HG02642 (cell line): ENCODE results near the gene TAP1.

Source experiments
- ATAC-seq: cut with Tn5 transposase; IDR thresholded peaks from one replicate; pipeline ENCODE4 v1.9.1; 2021; ENCODE audit warnings: mild to moderate bottlenecking; ENCODE audit not compliant: unreplicated experiment, poor library complexity

The TAP1 gene

DNA sequence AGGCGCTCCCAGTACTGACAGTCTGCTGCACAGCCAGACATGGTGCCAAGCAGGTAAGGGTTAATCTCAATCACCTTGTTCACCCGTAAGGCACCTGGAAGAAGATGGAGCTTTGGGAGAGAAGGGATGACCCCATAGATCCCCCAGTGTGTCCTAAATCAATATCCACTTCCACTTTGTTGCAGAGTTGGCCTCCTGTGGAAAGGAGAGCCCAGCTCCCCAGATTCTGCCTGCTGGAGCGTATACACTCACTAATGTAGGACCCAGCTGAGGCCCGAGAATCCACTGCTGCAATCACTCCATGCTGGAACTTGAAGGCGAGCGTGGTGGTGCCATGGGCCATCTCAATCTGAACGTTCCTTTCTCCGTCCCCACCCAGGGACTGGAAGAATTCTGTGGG, 10.8 kb downstream of the TAP1 start:
- no peak for ATAC-seq

DNA sequence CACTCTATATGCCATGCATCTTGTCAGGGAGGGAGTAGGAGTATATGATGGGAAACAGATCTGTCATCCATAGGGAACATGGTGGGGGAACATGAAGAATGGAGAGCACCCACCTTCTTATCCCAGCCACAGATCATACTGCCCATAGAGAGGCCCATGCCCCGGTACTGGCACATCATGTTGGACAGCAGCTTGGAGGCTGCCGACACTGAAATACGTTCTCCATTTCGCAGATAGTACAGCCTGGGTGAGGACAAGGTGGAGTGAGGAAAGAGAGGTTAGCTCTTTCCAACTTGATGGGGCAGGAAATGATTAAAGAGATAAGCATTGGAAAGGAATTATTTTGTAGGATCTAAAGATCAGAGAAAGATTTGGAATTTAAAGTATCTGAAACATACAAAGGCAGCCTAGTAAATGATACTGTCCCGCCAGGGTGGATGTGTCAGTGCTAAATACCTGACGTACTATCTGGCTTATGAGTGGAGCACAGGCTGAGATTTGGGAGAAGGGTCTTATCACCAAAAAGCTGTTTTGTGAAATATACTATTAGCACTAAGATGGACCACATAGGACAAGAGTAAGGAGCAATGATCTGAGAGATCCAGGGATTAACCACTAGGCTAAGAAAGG, 11.4 kb downstream of the TAP1 start:
- ATAC-seq: no peak

DNA sequence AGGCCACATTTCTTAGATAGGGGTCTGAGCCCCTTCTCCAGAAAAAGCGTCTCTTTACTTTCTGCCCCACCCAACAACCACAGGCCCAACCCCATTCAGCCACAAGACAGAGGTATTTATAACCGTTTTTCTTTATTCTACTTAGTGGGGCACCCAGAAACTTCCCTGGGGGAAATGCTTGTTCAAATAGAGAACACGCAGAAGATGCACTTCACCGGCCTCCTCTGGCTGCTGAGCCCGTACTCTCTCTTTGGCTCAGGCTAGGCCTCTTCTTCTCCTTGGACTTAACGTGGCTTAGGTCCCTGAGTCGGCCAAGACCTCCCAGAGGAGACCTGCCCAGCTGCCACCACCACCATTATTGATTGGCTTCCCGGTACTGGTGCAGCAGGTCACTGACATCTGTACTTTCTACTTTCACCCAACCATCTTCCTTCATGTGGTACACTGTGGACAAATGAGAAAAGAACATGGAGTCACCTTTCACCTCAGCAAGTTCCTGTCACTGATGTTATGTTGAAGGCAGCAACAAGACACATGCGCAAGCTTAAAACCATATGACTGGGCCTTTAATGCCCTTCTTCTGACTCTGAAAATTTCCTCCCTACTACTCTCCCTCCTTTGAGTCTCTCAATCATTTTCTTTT, 12.8 kb downstream of the TAP1 start:
- no peak for ATAC-seq

DNA sequence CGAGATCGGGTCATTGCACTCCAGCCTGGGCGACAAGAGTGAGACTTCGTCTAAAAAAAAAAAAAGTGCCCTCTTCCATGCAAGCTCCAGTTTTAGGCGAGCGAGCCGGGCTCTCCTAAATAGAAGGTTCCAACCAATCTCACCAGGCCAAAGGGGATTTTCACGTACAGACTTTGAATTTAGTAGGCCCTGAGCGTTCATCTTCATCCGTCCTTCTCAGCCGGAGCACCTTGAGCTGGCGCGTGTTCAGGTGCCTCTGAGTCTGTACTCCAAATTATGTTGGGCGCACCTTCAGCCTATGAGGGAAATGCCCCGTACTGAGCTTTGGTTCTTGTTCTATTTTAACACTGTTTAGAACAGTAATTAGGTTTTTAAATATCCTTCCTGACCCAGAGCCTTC, 14.1 kb downstream of the TAP1 start:
- no peak for ATAC-seq

DNA sequence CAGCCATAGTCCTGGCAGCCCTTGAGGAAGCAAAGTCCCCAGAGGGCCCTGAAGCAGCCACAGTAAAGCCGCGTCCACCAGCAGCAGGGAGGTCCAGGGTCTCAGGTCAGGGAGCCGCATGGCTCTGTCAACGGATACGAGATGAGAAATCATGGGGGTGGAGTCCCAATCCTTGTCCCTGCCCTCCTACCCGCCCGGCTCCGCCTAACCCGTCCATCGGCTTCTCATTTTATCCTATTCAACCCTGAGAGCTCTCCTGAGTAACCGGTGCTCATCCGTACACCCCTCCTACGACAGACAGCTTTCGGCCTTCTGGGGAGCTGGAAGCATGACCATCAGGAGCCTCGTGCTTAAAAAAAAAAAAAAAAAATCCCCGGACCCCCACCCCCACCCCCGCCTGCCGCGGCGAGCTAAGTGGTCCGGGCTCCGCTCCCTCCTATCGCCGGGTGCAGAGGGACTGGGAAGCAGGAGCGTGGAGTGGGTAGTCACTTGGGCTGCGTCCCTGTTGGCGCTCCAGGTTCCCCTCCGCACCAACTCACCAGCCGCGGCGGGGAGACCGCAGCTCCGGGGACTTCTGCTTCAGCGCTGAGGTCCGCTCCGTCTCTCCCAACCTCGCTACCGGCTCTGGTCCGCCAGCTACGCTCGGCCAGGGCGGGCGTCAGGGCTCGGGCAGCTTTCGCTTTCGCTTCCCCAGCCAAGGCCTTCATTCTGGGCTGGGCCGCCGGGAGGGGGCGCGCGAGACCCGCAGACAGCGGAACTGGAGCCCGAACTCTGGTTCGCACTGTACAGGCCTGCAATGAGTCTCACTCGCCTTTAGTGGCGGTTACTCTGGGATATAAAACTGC, 15.2 kb downstream of the TAP1 start, which contains the start of gene TAP2:
Gene TAP2 (minus strand): TSS at position 626 of the 845 bp plus-strand sequence. CDS start 506 bp downstream, at position 120.
- ATAC-seq: peak; percentile 86

DNA sequence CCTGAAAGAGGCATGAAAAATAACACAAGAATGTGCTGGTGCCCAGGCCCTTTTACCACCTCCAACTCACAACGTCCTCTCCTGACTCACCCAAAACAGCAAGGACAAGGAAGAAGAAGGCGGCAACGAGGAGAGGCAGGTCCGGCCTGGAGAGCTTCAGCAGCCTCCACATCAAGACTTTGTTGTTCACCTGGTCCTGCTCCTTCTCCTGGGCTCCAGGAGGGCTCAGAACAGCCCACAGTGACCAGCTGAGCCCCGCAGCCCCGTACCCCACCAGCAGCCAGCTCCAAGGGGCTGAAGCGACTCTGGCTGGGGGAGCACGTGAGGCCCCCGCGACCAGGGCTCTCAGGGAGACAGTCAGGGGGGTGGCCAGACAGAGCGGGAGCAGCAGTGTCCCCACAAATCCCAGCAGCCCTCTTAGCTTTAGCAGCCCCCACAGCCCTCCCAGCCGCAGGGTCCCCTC, 15.8 kb downstream of the TAP1 start:
- no peak for ATAC-seq

DNA sequence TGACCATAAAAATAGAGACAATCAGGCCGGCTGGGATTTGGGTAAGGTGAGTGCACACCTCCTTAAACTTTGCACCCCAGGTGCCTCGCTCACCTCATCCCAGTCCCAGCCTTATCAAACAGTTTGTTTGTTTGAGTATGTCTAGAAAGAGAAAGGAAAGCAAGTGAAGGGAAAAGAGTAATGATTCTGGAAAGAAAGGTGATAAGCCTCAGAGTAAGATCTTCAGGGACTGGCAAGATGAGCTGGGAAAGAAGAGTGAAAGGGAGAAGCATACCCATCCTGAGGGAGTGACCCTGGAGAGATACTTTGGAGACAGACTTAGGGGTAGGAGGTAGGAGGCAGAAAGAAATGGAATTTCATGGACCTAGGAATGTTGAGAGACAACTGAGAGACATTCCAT, 16.6 kb downstream of the TAP1 start:
- no peak for ATAC-seq

DNA sequence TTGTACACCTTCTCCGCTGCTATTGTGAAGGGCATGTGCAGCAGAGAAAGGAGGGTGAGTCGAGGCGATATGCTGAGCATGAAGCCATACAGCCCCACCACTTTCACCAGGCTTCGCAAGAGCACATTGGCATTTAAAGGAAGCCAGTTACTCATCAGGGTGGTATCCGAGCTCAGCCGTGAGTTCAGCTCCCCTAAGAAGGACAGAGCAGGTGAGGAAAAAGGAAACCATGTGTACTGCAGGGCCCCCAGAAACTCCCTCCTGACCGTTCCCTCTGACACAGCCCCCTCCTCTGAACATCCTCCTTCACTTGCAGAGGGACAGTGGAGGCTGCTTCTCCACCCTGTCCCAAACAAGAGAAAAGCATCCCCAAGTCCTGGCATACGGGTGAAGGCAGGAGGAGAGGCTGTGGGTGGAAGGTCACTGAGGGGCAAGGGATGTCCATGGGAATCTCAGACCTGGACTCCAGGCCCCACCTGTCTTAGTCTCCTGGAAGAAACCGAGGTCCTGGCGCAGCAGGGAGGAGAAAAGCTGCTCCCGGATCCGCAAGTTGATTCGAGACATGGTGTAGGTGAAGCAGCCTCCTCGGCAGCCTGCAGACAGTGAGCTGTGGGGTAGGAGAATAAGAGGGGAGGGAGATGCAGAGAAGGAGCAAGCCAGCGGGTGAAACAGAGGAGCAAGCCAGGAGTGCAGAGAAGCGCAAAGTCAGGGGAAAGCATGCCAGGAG, 18.2 kb downstream of the TAP1 start:
- ATAC-seq: no peak

DNA sequence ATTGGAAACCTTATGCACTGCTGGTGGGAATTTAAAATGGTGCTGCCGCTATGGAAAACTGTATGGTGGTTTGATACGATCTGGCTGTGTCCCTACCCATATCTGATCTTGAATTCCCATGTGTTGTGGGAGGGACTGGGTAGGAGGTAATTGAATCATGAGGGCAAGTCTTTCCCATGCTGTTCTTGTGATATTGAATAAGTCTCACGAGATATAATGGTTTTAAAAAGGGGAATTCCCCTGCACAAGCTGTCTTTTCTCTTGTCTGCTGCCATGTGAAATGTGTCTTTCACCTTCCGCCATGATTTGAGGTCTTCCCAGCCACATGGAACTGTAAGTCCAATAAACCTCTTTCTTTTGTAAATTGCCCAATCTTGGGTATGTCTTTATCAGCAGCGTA, 19.8 kb downstream of the TAP1 start:
- no peak for ATAC-seq

DNA sequence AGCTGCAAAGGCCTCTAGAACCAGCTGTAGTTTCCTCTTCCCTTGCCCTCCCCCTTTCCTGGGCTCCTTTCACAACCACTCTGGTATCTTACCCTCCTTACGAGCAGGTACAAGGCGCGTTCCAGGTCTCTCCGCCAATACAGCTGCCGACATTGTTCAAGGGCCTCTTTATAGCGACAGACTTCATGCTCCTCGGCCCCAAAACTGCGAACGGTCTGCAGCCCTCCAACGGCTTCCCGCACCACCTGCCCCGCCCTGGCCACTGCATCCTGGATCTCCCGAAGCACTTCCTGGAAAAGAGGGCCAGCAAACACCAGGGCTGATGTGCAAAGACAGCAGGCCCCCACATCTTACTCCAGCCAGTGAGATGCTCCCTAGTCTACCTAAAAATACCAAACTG, 21.0 kb downstream of the TAP1 start:
- ATAC-seq: no peak

DNA sequence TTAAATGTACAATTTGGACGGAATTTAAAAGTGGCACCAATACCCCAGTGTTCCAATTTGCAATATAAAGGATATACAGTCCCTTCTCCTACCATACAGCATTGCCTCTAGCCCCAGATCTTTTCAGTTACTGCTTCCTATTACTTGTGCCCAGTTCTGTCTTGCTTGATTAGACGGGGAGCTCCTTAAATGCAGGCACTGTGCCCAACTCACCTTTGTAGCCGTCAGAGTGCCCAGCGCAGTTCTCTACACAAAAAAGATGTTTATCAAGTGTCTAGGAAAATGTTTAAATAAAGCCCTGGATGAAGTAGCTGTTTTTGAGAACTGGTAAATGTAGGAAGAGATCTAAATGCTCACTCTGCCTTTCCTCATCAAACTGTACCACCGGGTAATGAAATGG, 22.6 kb downstream of the TAP1 start:
- no peak for ATAC-seq

DNA sequence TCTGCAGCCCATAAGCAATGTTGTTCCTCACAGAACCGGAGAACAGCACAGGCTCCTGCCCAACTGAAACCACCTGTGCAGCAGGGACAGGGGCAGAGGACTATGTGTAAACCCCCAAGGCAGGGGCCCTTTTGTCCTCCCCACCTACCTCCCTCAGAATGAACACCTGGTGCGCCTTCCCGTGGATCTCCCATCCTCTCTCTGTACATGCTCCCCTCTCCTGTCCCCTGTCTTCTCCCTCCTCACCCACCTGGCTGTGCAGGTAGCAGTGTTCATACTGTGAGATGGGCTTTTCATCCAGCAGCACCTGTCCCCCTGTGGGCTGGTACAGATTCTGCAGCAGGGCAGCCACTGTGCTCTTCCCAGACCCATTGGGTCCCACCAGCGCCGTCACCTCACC, 23.5 kb downstream of the TAP1 start:
- ATAC-seq: no peak

DNA sequence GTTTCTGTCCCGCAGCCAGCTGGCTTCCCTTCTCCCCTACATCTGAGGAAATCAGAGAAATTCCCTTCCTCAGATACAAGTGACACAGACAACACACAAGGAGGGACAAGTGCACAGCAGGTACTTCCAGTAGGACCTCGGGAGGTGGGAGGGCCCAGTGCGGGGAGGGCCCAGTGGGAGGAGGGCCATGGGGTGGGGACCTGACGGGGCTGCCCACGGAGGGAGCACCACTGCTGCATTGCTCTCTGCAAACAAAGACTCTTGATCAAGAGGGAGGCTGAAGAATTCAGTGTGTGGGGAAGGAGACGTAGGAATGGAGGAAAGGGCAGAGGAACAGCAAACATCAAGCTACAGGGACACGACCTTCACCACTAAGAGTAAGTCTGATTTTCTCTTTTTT, 24.0 kb downstream of the TAP1 start:
- no peak for ATAC-seq

DNA sequence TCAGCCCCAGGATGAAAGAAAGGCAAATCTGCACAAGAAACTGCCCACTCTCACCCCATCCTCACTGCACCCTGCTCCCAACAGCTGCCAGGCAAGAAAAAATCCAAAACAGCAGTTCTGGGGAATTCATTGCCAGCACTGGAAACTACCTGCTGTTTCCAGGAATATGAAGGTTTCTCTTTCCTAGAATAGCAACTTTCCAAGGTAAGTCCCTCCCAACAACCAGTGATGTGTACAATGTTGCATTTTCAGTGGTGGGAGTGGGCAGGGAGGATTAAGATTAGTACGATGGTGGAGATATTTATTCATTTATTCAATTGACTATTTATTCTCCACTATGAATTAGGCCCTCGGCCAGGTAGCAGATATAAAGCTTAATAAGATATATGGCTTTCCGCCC, 26.5 kb downstream of the TAP1 start:
- ATAC-seq: no peak

DNA sequence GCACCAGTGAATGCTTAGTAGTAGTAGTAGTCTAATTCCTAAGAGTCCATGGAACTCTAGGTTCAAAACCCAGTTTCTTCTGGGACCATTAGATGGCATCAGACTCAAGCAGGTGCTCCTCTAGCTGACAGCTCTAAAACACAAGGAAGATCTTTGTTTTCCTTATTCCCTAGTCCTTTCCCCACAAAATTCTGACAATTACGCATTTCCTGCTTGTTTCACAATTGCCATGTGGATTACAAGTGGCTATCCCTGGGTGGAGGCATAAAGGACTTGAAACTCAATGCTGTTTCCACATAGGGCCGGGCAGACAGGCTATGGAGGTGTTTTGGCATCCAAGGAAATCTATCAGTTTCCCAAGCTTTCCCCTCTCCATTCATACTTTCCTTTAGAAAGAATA, 27.5 kb downstream of the TAP1 start:
- no peak for ATAC-seq

DNA sequence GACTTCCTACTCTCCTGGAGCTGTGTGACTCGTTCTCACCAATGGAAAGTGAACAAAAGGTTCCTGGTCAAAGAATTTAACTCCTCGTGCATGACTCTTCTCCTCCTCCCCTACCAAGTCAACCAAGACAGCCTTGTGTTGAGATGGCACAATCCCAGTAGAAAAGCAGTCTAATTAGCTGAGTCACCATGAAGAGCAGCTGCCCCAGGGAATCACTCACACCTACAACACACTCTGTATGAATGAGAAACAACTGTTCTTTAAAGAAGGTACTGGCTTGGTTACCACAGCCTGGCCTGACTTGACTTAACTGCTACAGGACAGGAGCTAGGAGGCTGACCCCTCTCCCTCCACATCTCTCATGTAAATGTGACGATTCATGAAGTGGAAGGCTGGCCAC, 33.8 kb downstream of the TAP1 start:
- ATAC-seq: no peak

DNA sequence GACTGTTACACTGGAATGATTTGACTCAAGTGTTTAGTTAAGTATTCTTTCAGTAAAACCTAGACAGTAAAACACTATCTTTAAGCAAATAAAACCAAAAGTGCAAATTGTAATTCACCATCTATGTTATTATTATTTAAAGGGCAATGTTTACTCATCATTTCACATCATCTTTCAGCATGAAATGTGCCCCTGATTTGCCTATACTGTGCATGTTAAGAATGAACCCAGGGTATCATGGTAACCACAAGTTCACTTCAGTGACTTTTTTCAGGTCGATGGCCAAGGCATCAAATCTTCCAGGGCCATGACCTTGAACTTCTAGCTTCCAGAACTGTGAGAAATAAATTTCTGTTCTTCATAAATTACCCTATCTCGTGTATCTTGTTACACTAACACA, 34.6 kb downstream of the TAP1 start:
- ATAC-seq: no peak

DNA sequence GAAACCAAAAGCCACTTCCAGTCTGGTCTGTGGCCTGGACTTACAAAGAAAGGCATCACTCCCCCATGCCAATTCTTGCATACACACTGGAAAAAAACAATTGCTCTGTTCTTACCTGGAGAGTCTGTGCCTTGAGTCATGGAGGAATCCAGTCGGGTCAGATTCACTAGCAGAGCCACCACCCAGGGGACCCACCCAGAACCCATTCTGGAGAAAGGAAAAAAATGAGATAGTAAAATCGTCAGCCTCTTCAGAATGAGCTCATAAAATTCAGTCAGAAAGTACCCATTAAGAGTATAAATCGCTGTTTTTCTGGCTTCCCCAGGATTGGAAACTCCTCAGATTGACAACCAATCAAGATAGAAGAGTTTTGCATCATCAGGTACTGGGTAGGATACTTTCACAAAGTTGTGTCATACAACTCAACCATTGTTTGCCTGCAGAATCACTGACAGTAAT, 36.7 kb downstream of the TAP1 start, which contains the start of gene HLA-DOB:
Gene HLA-DOB (minus strand): TSS at position 257 of the 459 bp plus-strand sequence. CDS start 51 bp downstream, at position 206.
- ATAC-seq: no peak

DNA sequence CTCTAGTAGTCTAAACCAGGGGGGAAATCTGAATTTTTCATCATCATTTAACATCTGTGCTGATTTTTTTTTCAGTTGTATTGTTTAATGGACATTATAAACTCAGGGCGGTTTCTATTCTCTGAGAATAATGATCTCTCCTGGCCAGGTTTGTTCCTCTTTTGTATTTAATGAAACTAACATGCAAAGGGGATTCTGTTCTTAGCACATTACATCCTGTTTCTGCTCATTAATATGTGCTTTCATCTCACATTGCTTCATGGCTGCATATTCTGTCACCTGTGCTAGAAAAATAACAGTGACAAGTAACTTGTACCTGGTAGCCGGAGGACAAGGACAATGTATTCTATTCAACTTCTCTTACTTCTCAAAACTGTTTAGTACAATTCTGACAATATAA, 37.5 kb downstream of the TAP1 start:
- ATAC-seq: peak; percentile 49

DNA sequence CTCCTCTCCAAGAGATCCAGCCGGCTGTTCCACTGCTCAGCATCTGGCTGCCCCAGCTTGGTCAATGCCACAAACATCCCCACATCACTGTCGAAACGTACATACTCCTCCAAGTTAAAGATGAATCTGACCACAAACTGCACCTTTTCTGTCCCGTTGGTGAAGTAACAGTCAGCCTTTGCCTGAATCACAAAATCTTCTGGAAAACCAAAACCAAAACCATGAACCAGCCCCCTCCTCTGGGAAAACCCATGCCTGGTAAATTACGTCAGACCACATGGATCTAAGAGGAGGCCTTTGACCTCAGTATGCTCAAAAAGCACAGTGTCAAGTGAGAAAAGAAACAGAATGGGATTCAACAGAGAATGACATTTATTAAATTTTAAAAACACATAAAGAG, 38.4 kb downstream of the TAP1 start:
- no peak for ATAC-seq
